Body of pancreas (tissue), 4 donors: ENCODE measurements around the gene SIK2. TPM values are rescaled to one million over a fixed set of nuclear protein-coding genes. Genes with fewer than 3 reads are reported as not detected.

Experiments used
- ATAC-seq: fragments of 150-250 bp; one replicate; pipeline ENCODE4 v1.9.1; 2016
- DNase-seq, 4 donors: peaks; one replicate each; pipeline ENCODE4 v3.0.0-alpha.2; 2019
- H3K27ac ChIP-seq, 4 donors: fragments of 200-600 bp; sonication (generic); 1 replicate in 3 of 4; 2 replicates in 1 of 4; pipeline versions ENCODE4 v1.5.1 to v1.6.1; 2016 to 2019; ENCODE audit warnings: mild to moderate bottlenecking in 1 of 4, mixed read lengths in 1 of 4, moderate library complexity in 1 of 4
- H3K27me3 ChIP-seq, 2 donors: fragments of 200-600 bp; sonication (generic); one replicate each; pipeline ENCODE4 v1.6.0; 2016; ENCODE audit warnings: mild to moderate bottlenecking in 1 of 2
- H3K36me3 ChIP-seq, 2 donors: fragments of 200-600 bp; sonication (generic); replicated peaks in 1 of 2; 2 replicates each; pipeline ENCODE4 v1.5.1; 2016; ENCODE audit warnings: low read depth in 2 of 2; ENCODE audit not compliant: insufficient read depth in 1 of 2
- H3K4me1 ChIP-seq: fragments of 200-600 bp; sonication (generic); one replicate; pipeline ENCODE4 v1.6.0; 2016
- H3K4me3 ChIP-seq, 2 donors: fragments of 200-600 bp; sonication (generic); 1 replicate in 1 of 2; 2 replicates in 1 of 2; pipeline ENCODE4 v1.5.1; 2016 to 2019
- H3K9me3 ChIP-seq, 3 donors: fragments of 200-600 bp; sonication (generic); 1 replicate in 2 of 3; 2 replicates in 1 of 3; pipeline ENCODE4 v1.5.1; 2016
- POLR2A ChIP-seq, 3 donors: fragments of 450-650 bp; IDR thresholded peaks; one replicate each; pipeline ENCODE4 v1.6.1; 2016; ENCODE audit warnings: antibody characterized with exemption in 3 of 3, mild to moderate bottlenecking in 2 of 3
- WGBS, 2 donors: methylation state at CpG; one replicate each; pipeline ENCODE4 v1.1.5; 2017; 5-methylcytosine and 5-hydroxymethylcytosine counted together
- intact Hi-C: fragments of 100-400 bp; cut with DNase I; formaldehyde crosslinking; loops from one replicate; pipeline ENCODE4 v1.15.1; 2023
- total RNA-seq, 2 donors: library from RNA; depleted of rRNA; stranded (reverse); fragments of >200 nt; gene quantifications; one replicate each; pipeline ENCODE4 v1.1.0, GENCODE V29; 2016
- TF ChIP-seq, protein P1 (sequence below), 7 experiments: fragments of 450-650 bp in 4 of 7; fragments of 200-600 bp in 3 of 7; sonication (generic) in 3 of 7; IDR thresholded peaks; one replicate each; pipeline ENCODE4 v1.5.1; 2016 to 2019; ENCODE audit warnings: antibody characterized with exemption in 7 of 7

Gene SIK2
- total RNA-seq, 2 donors from 2014 or later = 15.3 to 16.5 TPM

DNA sequence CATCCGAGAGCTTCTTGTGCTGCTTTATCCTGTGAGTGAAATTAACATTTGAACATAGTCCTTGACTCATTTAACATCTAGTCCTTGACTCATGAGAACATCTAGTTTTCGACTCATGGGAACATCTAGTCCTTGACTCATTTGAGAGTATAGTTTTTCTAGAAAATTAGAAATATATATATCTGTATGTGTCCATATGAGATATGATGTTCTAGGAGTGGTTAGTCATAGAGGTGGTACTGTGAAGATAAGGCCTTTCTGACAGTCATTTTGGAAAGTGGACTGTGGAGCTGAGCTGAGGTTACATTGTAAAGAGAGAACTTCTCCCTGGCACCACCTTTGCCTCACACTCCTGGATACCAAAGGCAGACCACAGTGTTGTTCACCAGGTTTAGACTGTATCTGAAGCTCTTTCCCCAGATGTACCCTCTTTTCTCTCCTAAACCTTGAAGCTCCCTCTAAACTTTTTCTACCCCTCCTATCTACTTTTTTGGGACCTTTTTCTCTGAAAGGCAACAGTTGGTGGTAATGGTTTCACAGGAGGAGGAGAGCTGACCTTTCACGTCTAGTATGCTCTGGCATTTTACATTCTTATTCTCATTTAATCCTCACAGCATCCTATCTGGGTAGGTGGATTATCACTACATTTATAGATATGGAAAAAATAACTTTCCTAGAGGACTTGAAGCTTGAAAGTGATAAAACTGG lies 96.8 kb downstream of the SIK2 start:
- Histone ChIP-seq H3K9me3 (no peaks in the 10 kb centered on the region), H3K27me3 (no peaks in the 10 kb centered on the region), H3K4me1 (peaks cover 38% of the 10 kb centered on the region), H3K36me3 (no peaks in the 10 kb centered on the region), H3K4me3 (no peak overlapping the region), H3K27ac (no peak overlapping the region)
- TF ChIP-seq POLR2A (IDR thresholded peaks at IDR 0.05) = no peak
- TF ChIP-seq, protein P1, sequence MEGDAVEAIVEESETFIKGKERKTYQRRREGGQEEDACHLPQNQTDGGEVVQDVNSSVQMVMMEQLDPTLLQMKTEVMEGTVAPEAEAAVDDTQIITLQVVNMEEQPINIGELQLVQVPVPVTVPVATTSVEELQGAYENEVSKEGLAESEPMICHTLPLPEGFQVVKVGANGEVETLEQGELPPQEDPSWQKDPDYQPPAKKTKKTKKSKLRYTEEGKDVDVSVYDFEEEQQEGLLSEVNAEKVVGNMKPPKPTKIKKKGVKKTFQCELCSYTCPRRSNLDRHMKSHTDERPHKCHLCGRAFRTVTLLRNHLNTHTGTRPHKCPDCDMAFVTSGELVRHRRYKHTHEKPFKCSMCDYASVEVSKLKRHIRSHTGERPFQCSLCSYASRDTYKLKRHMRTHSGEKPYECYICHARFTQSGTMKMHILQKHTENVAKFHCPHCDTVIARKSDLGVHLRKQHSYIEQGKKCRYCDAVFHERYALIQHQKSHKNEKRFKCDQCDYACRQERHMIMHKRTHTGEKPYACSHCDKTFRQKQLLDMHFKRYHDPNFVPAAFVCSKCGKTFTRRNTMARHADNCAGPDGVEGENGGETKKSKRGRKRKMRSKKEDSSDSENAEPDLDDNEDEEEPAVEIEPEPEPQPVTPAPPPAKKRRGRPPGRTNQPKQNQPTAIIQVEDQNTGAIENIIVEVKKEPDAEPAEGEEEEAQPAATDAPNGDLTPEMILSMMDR (IDR thresholded peaks at IDR 0.05) = no peak
- ATAC-seq (no peak), DNase-seq (no peak)
- 90 to 94% methylated on average over 3 of the region's 3 CpGs for WGBS, 2 donors
- intact Hi-C loops = no loop called here

DNA sequence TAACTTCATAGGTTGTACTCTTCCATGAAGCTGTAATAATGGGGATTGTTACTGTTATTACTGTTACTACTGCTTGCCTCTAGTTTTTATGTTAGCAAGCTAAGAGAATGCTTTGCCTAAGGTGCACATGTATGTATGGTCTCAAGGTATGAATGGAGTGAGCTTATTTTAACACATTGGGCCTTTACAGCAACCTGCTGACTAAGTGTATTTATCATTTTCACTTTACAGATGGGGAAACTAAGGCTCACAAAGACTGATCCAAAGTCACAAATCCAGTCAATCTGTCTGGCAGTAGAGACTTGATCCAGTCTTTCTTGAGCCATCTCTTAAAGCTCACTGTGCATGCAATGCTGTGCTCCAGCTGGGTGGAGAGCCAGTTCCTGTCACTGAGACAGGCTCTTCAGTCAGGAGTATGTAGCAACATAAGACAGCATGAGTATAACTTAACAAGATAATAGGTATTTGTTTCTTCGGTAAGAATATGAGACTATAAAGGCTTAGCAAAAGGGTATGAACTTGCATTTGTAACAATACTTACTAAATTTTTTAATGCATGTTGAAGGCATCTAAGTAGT lies 97.4 kb downstream of the SIK2 start:
- TF ChIP-seq, protein P1 (IDR thresholded peaks at IDR 0.05) = no peak
- no peak for TF ChIP-seq POLR2A (IDR thresholded peaks at IDR 0.05)
- H3K27me3 ChIP-seq = no peaks in the 10 kb centered on the region
- H3K9me3 ChIP-seq = no peaks in the 10 kb centered on the region
- H3K4me1 ChIP-seq = peaks cover 37% of the 10 kb centered on the region
- WGBS, 2 donors = 87 to 94% methylated on average over 1 of the region's 1 CpG
- H3K27ac ChIP-seq = no peak overlapping the region
- ATAC-seq (no peak), DNase-seq (no peak)
- intact Hi-C loops = no loop called here
- H3K36me3 ChIP-seq = peaks cover 0 to 2% of the 10 kb centered on the region in 2 donors
- H3K4me3 ChIP-seq = no peak overlapping the region

DNA sequence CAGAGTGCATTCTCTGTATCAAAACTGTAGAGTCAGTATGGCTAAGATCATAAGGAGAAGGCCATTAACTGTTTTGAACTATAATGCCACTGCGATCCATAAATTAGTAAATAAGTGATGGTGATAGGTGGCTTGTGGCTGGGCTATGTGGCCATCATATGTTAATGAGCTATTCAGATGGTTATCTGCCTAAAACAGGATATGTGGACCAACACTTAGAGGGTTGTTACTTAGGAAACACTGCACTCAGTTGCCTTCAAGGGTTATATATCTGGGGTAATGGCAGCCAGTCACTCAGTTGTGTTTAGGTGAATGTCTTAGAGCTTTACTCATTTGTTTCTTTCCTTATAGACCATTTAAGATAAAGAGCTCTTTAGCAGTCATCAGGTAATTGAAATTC lies 97.9 kb downstream of the SIK2 start:
- TF ChIP-seq, protein P1 (IDR thresholded peaks at IDR 0.05) = no peak
- no peak for TF ChIP-seq POLR2A (IDR thresholded peaks at IDR 0.05)
- Histone ChIP-seq H3K27me3 (no peaks in the 10 kb centered on the region), H3K9me3 (no peaks in the 10 kb centered on the region), H3K4me3 (no peak overlapping the region), H3K4me1 (peaks cover 32% of the 10 kb centered on the region), H3K36me3 (peaks cover 0 to 4% of the 10 kb centered on the region in 2 donors), H3K27ac (no peak overlapping the region)
- no peak for DNase-seq
- intact Hi-C loops = no loop called here
- WGBS, 2 donors = 96 to 97% methylated on average over 1 of the region's 1 CpG
- no peak for ATAC-seq

DNA sequence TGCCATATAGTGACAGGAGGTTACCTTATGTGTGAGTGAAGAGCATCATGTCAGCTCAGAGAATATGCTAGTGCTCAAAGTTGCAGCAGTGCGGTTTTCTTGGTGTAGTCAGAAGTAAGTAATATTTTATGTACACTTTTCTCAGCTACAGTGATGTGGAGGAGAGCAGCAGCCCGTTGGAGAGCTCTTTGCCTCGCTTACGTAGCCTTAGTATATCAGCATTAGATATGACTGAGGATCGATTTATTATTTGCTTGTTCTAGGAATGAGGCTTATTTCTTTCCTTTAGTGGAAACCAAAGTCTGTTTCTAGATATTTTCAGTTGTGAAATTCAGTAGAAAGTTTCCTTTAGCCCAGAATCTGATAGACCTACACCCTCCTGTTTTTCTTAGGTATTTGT lies 100.4 kb downstream of the SIK2 start:
- intact Hi-C loops = no loop called here
- no peak overlapping the region for H3K4me3 ChIP-seq
- 38 to 46% methylated on average over 5 of the region's 5 CpGs for WGBS, 2 donors
- H3K27me3 ChIP-seq = no peaks in the 10 kb centered on the region
- ATAC-seq = peak; percentile 56
- no peaks in the 10 kb centered on the region for H3K9me3 ChIP-seq
- peaks cover 0 to 4% of the 10 kb centered on the region in 2 donors for H3K36me3 ChIP-seq
- DNase-seq = peak in 2 of 4 donors; percentile 40 to 53
- H3K4me1 ChIP-seq = peaks cover 40% of the 10 kb centered on the region
- H3K27ac ChIP-seq = peak overlapping the region in 3 of 4 donors; percentile 11 to 55 (median 51)
- TF ChIP-seq, protein P1 (IDR thresholded peaks at IDR 0.05) = no peak
- peak in 1 of 3 donors; percentile 7 for TF ChIP-seq POLR2A (IDR thresholded peaks at IDR 0.05)
